ENCODE measurements around the gene GATA5.

The GATA5 gene

DNA sequence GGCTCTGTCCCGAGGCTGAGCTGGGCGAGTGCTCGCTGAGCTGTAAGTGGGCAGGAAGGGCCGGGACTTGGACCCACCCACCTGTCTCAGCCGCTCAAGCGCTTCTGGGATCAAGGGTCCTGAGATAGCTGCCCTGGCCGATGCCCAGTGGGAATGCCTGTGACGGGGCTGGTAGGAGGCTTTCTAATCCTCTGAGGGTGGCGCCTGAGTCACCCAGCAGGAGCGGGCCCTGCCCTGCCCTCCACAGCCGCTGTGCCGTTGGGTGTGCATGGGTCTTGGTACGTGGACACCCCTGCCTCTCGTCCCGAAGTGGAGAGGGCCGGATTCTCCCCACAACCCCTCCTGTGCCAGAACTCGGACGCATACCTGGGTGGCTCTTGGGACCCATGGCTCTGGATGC, 43.1 kb upstream of the GATA5 start:
- TF ChIP-seq, protein P1, sequence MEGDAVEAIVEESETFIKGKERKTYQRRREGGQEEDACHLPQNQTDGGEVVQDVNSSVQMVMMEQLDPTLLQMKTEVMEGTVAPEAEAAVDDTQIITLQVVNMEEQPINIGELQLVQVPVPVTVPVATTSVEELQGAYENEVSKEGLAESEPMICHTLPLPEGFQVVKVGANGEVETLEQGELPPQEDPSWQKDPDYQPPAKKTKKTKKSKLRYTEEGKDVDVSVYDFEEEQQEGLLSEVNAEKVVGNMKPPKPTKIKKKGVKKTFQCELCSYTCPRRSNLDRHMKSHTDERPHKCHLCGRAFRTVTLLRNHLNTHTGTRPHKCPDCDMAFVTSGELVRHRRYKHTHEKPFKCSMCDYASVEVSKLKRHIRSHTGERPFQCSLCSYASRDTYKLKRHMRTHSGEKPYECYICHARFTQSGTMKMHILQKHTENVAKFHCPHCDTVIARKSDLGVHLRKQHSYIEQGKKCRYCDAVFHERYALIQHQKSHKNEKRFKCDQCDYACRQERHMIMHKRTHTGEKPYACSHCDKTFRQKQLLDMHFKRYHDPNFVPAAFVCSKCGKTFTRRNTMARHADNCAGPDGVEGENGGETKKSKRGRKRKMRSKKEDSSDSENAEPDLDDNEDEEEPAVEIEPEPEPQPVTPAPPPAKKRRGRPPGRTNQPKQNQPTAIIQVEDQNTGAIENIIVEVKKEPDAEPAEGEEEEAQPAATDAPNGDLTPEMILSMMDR (IDR thresholded peaks at IDR 0.05; ENCODE audit: borderline replicate concordance, insufficient read depth, low read depth, low read length), result no peak
- H3K4me3 ChIP-seq (ENCODE audit: low read depth, low read length), result no peak overlapping the region

DNA sequence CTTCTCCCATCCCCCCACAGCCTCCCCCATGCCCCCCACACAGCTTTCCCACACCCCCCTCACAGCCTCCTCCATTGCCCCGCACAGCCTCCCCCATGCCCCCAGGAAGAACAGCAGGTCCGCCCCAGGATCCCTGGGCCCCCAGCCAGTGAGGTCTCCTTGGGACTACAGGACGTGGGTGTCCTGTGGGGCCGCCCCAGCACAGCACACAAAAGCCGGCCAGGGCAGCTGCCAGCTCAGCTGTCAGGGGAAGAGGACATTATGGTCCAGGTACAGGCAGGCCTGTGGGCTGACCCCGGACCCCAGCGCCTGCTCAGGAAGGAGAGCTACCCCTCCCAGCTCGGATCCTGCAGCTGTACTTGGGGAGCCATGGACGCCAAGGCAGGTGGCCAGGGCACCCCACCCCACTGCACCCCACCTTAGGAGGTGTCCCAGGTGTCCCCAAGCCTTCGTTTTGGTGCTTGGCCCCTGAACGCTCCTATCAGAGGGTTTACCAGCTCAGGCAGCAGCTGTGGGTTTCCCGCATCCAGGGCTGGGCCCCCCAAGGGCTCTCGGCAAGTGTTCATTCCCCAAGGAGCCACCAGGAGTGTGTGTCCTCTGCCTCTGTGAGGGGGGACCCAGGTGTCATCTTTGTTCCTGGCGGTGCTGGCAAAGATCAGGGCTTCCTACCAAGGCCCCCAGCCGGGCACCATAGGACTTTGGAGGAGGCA, 42.3 kb upstream of the GATA5 start:
- TF ChIP-seq, protein P1 (IDR thresholded peaks at IDR 0.05; ENCODE audit: borderline replicate concordance, insufficient read depth, low read depth, low read length), result no peak
- H3K4me3 ChIP-seq (ENCODE audit: low read depth, low read length), result no peak overlapping the region

DNA sequence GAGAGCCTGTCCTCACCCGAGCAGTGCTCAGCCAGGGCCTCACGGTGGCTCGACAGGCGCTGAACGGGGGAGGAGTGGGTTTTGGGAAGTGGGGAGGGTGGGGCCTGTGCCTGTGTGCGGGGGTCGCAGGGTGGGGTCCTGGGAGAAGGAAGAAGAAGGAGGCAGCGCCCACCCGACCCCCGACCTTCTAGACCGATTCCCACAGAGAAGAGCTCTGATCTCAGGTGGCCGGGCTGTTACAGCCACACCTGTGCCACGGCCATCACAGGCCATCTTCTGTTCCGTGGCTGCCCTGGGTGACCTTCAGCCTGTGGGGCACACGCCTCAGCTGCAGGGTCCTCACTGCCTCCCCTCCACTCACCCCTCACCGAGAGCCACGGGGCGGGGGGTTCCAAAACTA, 41.4 kb upstream of the GATA5 start:
- TF ChIP-seq, protein P1 (IDR thresholded peaks at IDR 0.05; ENCODE audit: borderline replicate concordance, insufficient read depth, low read depth, low read length), result no peak
- no peak overlapping the region for H3K4me3 ChIP-seq (ENCODE audit: low read depth, low read length)

DNA sequence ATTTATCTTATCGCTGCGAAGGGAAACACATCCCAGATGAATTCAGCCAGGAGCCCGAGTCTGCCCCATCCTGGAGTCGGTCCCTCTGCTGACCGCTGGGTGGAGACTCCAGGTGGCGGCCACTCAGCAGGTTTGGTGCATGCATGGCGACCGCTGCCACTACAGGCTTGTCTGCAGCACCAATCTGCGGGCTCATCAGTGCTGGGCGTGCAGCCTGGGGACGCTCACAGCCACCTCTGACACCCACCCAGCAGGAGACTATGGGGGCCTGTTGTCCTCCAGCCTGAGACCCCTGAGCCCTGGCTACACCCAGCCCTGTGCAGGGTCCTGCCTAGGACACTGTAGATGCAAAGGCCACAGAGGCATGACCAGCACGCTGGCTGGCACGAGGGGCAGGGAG, 40.5 kb upstream of the GATA5 start:
- TF ChIP-seq, protein P1 (IDR thresholded peaks at IDR 0.05; ENCODE audit: borderline replicate concordance, insufficient read depth, low read depth, low read length), result no peak
- no peak overlapping the region for H3K4me3 ChIP-seq (ENCODE audit: low read depth, low read length)

DNA sequence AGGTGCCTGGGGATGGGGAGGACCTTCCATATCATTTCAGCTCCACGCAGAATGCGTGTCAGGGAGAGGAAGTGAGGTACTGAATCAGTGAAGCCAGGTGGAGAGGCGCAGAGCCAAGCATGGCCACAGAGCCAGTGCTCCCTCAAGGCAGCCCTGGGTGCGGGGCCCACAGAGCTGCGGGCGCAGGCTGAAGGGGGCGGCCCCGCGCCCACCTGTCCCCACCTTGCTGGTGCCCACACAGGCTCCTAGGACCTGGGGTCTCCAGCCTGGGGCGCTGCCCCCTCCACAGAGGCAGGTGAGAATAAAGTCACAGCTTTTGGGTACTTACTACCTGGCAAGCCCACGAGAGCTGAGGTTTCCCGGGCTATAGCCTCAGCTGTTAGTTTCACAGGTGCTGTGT, 40.0 kb upstream of the GATA5 start:
- TF ChIP-seq, protein P1 (IDR thresholded peaks at IDR 0.05; ENCODE audit: borderline replicate concordance, insufficient read depth, low read depth, low read length), result no peak
- no peak overlapping the region for H3K4me3 ChIP-seq (ENCODE audit: low read depth, low read length)

DNA sequence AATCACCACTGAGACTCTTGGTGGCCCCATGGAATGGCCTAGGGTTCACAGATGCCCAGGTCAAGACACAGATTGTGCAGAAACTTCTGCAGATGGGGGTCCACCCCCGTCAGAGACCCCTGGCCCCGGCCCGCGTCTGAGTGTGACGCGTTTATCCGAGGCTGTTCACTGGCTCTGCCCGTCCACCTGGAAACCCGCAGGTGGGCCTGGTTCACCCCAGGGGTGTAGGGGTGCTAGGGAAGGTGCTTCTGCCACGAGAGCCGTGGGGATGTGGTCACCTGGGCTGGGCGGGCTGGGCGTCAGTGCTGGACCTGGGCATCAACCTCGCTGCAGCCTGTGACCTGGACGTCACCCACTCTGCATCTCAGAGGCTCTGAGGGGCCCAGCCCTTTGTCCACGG, 39.5 kb upstream of the GATA5 start:
- TF ChIP-seq, protein P1 (IDR thresholded peaks at IDR 0.05; ENCODE audit: borderline replicate concordance, insufficient read depth, low read depth, low read length), result no peak
- H3K4me3 ChIP-seq (ENCODE audit: low read depth, low read length), result no peak overlapping the region

DNA sequence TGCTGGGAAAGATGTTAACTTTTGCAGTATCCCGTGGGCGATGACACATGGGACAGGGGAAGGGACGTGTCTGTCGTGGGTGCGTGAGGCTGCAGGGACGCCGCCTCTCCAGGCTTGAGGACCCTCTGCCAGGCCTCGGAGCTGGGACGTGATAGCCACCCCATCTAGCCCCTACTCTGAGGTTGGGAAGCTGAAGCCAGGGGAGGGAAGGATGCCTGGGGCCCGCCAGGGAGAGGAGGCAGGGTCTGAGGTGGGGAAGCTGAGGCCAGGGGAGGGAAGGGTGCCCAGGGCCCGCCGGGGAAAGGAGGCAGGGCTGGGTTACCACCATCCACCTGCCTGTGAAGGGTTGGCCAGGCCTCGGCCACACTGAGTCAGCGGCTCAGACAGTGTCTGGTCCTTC, 38.2 kb upstream of the GATA5 start:
- TF ChIP-seq, protein P1 (IDR thresholded peaks at IDR 0.05; ENCODE audit: borderline replicate concordance, insufficient read depth, low read depth, low read length), result no peak
- H3K4me3 ChIP-seq (ENCODE audit: low read depth, low read length), result no peak overlapping the region

All from GM12875 (cell line).